DND-41 (cell line): ENCODE measurements around the gene MYADML2.
A peak's percentile ranks its signal among the peaks of the same experiment; 100 is the strongest.

Experiments
- ATAC-seq: fragments of 200-7000 bp; cut with Tn5 transposase; 3 replicates; pipeline ENCODE4 v1.9.1; 2021; ENCODE audit warnings: low read depth; ENCODE audit not compliant: insufficient read depth
- DNase-seq: peaks from one replicate; pipeline ENCODE4 v3.0.0-alpha.2; 2020
- H2AFZ ChIP-seq: 2 replicates; pipeline ENCODE4 v1.6.0; 2012; ENCODE audit warnings: low read depth, low read length
- H3K27ac ChIP-seq: 2 replicates; pipeline ENCODE4 v1.5.1; 2012; ENCODE audit warnings: low read length, inconsistent platforms
- H3K27me3 ChIP-seq: fragments of 200-600 bp; sonication (generic); 2 replicates; pipeline ENCODE4 v1.6.0; 2012; ENCODE audit warnings: low read length, mild to moderate bottlenecking, inconsistent platforms; ENCODE audit not compliant: insufficient read depth, poor library complexity
- H3K36me3 ChIP-seq: 2 replicates; pipeline ENCODE4 v1.5.1; 2012; ENCODE audit warnings: low read length, inconsistent platforms; ENCODE audit not compliant: insufficient read depth
- H3K4me1 ChIP-seq: 2 replicates; pipeline ENCODE4 v1.5.1; 2012; ENCODE audit warnings: mild to moderate bottlenecking, low read length; ENCODE audit not compliant: insufficient read depth
- H3K4me2 ChIP-seq: 2 replicates; pipeline ENCODE4 v1.6.0; 2012; ENCODE audit warnings: mild to moderate bottlenecking, moderate library complexity, low read length, inconsistent platforms; ENCODE audit not compliant: insufficient read depth
- H3K4me3 ChIP-seq, 2 experiments: fragments of 200-600 bp in 1 of 2; shearing (Covaris generic) in 1 of 2; 2 replicates each; pipeline ENCODE4 v1.5.1; 2012 to 2016; ENCODE audit warnings: inconsistent platforms in 2 of 2, low read length in 2 of 2, mild to moderate bottlenecking in 2 of 2, low read depth in 1 of 2, moderate library complexity in 1 of 2
- H3K79me2 ChIP-seq: 2 replicates; pipeline ENCODE4 v1.6.0; 2012; ENCODE audit warnings: low read length, inconsistent platforms; ENCODE audit not compliant: insufficient read depth
- H3K9ac ChIP-seq: 2 replicates; pipeline ENCODE4 v1.6.0; 2012; ENCODE audit warnings: low read depth, mild to moderate bottlenecking, inconsistent platforms, low read length, moderate library complexity
- H3K9me3 ChIP-seq: 2 replicates; pipeline ENCODE4 v1.5.1; 2012; ENCODE audit warnings: low read length, moderate library complexity, mild to moderate bottlenecking, inconsistent platforms; ENCODE audit not compliant: insufficient read depth, severe bottlenecking
- H4K20me1 ChIP-seq: 2 replicates; pipeline ENCODE4 v1.6.0; 2012; ENCODE audit warnings: low read length; ENCODE audit not compliant: insufficient read depth
- EZH2 ChIP-seq: IDR thresholded peaks from 3 replicates; pipeline ENCODE4 v1.6.1; 2012; ENCODE audit warnings: borderline replicate concordance, low read depth, mild to moderate bottlenecking, moderate library complexity, low read length, inconsistent platforms; ENCODE audit not compliant: severe bottlenecking
- TF ChIP-seq, protein P1 (sequence below): IDR thresholded peaks from 2 replicates; pipeline ENCODE4 v1.5.1; 2012; ENCODE audit warnings: borderline replicate concordance, low read length, moderate library complexity, mild to moderate bottlenecking; ENCODE audit not compliant: poor library complexity, severe bottlenecking; ENCODE audit errors: extremely low read depth

The MYADML2 gene

DNA sequence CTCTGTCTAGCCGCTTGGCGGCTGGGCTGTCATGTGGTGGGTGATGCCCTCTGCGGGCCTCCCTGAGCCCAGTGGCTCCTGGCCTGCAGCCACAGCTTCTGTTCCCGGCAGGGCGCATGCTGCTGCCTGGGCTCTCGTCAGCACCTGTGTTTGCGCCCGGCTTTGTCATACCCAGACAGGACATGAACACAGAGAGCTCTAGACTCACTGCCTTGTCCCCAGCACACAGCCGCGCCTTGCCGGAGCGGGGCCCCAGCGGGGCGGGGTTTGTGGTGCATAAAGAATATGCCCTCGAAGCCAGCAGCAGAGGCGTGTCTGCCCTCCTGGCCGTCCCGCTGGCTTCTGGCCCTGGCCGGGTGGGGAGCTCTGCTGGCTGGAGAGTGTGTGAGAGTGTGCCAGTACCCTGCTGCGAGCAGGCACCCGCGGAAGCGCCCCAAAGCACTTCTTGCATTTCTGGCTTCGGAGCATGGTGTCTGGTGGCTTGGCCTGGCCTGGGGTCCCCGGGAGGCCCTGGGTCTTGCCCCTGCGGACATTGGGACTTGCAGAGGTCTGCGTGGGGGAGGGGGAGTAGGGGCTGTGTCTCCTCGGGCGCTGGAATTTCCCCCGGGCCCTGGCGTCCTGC, 44.8 kb upstream of the MYADML2 start:
- H4K20me1 ChIP-seq, result peaks cover 18% of the 10 kb centered on the region; the same call in 1 of the 2 replicates
- no peak overlapping the region for H3K27ac ChIP-seq
- ATAC-seq (peak; percentile 31; the same call in 1 of the 3 replicates), DNase-seq (no peak)
- H3K36me3 ChIP-seq, result no peaks in the 10 kb centered on the region; the same call in 1 of the 2 replicates
- H3K79me2 ChIP-seq, result peaks cover 8% of the 10 kb centered on the region; the same call in 1 of the 2 replicates
- H2AFZ ChIP-seq, result no peak overlapping the region
- no peaks in the 10 kb centered on the region for H3K9me3 ChIP-seq
- H3K27me3 ChIP-seq, result no peaks in the 10 kb centered on the region
- no peaks in the 10 kb centered on the region for H3K4me1 ChIP-seq
- no peak overlapping the region for H3K9ac ChIP-seq
- no peak overlapping the region for H3K4me2 ChIP-seq
- TF ChIP-seq EZH2, result no peak
- TF ChIP-seq, protein P1, sequence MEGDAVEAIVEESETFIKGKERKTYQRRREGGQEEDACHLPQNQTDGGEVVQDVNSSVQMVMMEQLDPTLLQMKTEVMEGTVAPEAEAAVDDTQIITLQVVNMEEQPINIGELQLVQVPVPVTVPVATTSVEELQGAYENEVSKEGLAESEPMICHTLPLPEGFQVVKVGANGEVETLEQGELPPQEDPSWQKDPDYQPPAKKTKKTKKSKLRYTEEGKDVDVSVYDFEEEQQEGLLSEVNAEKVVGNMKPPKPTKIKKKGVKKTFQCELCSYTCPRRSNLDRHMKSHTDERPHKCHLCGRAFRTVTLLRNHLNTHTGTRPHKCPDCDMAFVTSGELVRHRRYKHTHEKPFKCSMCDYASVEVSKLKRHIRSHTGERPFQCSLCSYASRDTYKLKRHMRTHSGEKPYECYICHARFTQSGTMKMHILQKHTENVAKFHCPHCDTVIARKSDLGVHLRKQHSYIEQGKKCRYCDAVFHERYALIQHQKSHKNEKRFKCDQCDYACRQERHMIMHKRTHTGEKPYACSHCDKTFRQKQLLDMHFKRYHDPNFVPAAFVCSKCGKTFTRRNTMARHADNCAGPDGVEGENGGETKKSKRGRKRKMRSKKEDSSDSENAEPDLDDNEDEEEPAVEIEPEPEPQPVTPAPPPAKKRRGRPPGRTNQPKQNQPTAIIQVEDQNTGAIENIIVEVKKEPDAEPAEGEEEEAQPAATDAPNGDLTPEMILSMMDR, result no peak
- no peak overlapping the region for H3K4me3 ChIP-seq

DNA sequence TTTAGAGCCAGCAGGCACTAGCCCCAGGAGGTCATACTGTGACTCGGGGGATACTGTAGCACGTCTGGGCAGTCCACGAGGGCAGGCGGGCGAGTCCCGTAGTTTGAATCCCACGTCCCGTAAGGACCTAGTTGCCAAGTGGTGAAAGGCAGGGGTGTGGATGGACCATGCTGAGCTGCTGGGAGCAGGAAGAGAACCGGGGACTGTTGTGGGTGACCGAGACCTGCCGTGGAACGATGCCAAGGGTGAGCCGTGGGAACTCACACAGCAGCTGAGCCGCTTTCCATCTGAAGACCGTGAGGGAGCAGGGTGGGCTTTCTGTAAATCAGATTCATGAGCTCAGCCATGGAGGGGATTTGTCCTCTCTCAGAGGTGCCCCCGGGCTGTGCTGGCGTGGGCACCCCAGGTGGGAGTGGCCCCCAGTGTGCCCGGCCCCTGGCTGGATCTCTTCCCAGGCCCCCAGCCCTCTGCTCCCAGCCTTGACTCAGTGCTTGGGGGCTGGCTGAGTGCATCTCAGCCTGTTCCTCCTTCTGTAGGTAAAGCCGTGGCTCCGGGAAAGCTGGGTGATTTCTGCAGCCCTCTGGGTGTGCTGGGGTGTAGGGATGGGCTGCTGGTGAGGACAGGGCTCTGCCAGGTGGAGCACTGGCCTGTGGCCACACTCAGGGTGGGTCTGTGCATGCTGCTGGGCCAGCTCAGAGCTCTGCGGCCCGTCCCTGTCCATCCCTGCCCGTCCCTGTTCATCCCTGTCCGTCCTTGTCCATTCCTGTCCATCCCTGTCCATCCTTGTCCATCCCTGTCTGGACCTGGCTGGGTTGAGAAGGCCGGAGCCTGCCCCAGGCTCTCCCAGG, 44.0 kb upstream of the MYADML2 start:
- no peak overlapping the region for H2AFZ ChIP-seq
- H3K27ac ChIP-seq, result no peak overlapping the region
- H3K4me3 ChIP-seq, result no peak overlapping the region
- ATAC-seq (0 out of 3 replicates have a peak, but pooled peaks have one; percentile 29), DNase-seq (no peak)
- no peak overlapping the region for H3K4me2 ChIP-seq
- peaks cover 21% of the 10 kb centered on the region; the same call in 1 of the 2 replicates for H4K20me1 ChIP-seq
- peaks cover 6% of the 10 kb centered on the region for H3K36me3 ChIP-seq
- no peak overlapping the region for H3K9ac ChIP-seq
- H3K79me2 ChIP-seq, result peaks cover 8% of the 10 kb centered on the region; the same call in 1 of the 2 replicates
- H3K27me3 ChIP-seq, result no peaks in the 10 kb centered on the region
- H3K4me1 ChIP-seq, result no peaks in the 10 kb centered on the region
- H3K9me3 ChIP-seq, result no peaks in the 10 kb centered on the region
- TF ChIP-seq EZH2, result no peak
- TF ChIP-seq, protein P1, result no peak

DNA sequence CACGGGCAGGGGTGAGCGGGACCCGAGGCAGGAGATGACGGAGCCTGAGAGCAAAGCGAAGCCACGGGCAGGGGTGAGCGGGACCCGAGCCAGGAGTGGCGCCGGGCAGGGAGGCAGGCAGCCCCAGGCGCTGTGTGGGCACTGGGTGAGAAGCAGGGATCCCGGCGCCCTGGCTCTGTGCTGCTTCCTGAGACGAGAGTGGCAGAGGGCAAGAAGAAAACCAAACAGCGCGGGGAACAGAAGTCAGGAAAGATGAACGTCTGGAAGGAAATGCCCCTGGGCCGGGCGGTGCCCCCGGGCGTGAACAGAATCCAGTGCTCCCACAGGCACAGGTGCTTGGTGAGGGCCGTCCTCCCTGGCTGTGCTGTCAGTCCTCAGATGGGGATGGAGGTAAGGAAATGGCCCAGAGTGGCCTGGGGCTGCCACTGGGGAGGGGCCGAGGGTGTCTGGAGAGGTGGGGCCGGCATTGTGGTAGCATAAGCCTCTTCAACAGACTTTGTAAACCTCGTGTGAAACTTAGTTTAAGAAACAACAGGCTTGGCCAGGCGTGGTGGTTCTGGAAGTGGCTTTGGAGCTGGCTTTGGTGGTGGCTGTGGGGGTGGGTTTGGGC, 40.2 kb upstream of the MYADML2 start:
- no peak overlapping the region for H3K4me2 ChIP-seq
- no peak overlapping the region for H3K9ac ChIP-seq

More for the DNA sequence above, 40.2 kb upstream of the MYADML2 start:
- H2AFZ ChIP-seq, result no peak overlapping the region
- no peak for DNase-seq
- no peak for ATAC-seq
- no peaks in the 10 kb centered on the region for H3K27me3 ChIP-seq
- peaks cover 31% of the 10 kb centered on the region for H3K36me3 ChIP-seq
- H3K27ac ChIP-seq, result no peak overlapping the region
- H3K4me1 ChIP-seq, result no peaks in the 10 kb centered on the region
- TF ChIP-seq, protein P1, result no peak
- no peak for TF ChIP-seq EZH2
- H3K79me2 ChIP-seq, result peaks cover 8% of the 10 kb centered on the region; the same call in 1 of the 2 replicates
- no peak overlapping the region for H3K4me3 ChIP-seq
- peaks cover 26% of the 10 kb centered on the region; the same call in 1 of the 2 replicates for H4K20me1 ChIP-seq
- H3K9me3 ChIP-seq, result no peaks in the 10 kb centered on the region
